HG03175 (cell line): Measurements from ENCODE around the gene ELOVL1.

Experiments used
- ATAC-seq: cut with Tn5 transposase; IDR thresholded peaks from one replicate; pipeline ENCODE4 v1.9.1; 2021; ENCODE audit warnings: mild to moderate bottlenecking, moderate library complexity; ENCODE audit not compliant: unreplicated experiment

ELOVL1 gene

DNA sequence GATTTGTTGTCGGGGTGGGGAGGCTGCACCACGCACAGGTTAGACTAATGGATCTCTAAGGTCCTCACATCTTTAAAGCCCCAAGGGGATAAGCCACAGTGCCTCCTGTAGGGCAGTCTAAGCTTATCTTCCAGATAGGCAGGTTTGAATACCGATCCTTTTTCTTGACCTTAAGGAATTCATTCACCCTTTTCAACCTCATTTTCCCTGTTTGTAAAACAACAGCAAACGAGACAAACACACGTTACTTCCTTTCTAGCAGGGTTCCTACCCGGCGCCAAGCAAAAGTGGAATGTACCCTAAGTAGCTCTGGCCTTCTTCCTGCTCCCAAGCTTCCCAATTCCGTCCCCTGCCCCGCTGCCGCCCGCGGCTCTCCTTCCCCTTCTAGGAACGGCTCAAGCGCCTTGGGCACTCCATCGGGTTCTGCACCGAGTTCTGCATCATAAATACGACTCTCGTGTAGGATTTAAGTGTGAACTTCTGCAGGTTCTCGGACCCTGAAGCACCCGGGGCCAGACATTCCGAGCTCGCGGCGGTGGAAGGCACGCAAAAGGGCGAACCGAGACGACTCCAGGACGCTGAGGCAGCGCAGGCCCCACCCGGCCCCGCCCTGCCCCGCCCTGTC is 9.6 kb downstream of the ELOVL1 start:
- no peak for ATAC-seq

DNA sequence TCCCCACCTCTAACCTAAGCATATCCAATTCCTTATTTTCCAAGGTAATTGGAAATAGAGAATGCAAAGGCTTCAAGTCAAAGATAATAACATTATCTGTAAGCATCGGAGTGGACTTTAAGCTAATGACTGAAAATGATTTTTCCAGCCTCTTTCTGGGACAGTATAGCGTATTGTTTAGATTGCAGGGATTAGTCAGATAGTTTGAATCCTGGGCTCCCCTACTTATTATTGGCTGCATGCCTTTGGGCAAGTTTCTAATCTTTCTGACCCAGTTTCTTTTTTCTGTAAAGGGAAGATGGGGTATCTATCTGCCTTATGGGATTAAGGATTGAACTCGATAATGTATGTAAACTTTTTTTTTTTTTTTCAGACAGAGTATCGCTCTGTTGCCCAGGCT is 10.6 kb downstream of the ELOVL1 start:
- no peak for ATAC-seq

DNA sequence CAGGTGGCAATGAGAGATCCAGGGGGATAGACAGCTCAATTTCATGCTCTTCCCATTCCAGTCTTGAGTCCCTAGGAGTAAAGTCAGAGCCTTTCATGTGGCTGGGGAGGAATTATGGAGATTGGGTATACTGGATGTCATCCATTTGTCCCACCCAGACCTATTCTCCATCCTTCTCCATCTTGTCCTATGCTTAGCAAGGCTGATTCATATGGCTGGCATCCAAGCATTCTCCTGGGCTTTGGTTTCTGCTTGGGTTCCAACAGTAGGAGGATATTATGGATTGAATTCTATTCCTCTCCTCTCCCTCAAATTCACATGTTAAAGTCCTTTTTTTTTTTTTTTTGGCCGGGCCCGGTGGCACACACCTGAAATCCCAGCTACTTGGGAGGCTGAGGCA is 12.9 kb downstream of the ELOVL1 start:
- ATAC-seq = no peak

DNA sequence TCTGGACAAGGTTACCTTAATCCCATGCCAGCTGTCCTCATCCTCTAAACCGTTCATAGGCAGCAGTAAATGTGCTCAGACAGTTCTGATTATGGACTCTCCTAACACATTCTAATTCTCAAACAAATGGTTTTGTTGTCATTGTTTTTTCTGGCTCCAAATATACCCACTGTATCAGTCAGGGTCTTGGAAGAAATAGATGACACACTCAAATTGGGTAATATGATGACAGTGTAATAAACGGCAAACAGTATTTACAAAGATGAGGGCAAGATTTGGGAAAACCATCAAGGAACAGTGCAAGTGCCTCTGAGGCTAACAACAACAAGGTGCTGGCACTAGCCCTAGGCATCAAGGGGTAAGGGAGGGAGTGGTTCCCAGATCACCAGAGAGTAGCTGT is 13.3 kb downstream of the ELOVL1 start:
- ATAC-seq = no peak

DNA sequence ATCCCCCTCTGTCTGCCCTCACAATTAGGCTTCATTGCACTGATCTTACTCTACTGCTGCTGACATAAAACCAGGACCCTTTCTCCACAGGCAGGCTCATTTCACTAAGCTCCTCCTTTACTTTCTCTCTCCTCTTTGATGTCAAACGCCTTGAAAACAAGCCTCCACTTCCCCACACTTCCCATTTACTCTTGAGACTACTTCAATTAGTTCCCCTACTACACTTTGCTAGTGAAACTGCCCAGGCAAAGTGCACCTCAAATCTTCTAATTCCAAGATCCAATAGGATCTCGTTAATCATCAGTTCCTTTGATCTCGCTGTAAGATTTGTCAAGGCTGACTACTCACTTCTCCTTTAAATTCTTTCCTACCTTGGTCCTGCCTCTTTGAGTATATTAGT is 14.9 kb downstream of the ELOVL1 start:
- no peak for ATAC-seq

DNA sequence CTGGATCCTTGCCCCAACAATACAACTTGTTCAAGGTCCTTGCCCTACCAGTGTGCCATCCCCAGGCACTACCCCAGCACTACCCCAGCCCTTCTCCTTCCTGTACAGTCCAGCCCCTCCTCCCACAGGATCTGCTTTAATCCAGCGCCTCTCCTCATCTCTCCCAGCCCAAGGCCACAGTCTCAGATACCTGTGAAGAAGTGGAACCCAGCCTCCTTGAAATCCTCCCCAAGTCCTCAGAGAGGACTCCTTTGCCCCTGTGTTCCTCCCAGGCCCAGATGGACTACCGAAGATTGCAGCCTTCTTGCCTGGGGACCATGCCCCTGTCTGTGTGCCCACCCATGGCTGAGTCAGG is 15.5 kb downstream of the ELOVL1 start:
- no peak for ATAC-seq

DNA sequence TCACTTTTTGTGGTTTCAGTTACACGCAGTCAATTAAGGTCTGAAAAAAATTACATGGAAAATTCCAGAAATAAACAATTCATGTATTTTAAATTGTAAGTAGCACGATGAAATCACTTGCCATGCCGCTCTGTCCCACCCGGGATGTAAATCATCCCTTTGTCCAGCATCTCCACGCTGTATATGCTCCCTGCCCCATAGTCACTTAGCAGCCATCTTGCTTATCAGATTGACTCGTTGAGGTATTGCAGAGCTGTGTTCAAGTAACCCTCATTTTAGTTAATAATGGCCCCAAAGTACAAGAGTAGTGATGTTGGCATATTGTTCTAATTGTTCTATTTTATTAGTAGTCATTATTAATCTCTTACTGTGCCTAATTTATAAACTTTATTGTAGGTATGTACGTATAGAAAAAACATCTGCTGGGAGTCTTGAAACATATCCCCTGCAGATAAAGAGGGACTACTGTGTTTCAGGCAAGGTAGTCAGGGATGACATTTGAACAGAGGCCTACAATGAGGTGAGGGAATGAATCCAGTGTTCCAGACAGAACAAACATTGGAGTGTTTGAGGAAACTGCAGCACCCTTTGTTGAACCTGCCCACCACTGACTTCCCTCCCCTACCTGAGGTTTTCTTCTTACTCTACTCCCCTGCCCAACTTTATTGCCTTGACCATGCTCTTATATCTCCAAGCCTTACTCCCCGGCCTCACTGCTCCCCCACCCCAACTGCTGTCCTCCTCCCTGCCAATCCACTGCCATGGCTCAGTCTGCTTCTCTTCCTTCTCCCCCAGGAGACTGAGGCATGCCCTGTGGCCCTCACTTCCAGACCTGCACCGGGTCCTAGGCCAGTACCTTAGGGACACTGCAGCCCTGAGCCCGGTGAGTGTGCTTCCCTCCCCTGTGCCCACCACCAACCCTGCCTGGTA is 16.1 kb downstream of the ELOVL1 start:
- ATAC-seq = no peak

DNA sequence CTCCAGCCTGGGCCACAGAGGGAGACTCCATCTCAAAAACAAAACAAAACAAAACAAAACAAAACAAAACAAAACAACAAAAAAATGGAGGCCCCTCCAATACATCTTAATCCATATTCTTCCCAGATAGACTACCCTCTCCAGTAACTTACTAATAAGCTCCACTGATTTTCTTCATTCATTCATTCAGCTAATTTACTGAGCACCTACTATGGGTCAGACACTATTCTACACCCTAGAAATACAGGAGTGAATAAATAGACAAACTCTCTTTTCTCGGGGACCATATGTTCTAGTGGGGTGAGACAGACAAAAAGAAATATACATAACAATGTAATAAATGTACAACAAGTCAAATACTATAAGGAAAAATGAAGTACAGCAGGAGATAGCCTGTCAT is 16.8 kb downstream of the ELOVL1 start:
- no peak for ATAC-seq

DNA sequence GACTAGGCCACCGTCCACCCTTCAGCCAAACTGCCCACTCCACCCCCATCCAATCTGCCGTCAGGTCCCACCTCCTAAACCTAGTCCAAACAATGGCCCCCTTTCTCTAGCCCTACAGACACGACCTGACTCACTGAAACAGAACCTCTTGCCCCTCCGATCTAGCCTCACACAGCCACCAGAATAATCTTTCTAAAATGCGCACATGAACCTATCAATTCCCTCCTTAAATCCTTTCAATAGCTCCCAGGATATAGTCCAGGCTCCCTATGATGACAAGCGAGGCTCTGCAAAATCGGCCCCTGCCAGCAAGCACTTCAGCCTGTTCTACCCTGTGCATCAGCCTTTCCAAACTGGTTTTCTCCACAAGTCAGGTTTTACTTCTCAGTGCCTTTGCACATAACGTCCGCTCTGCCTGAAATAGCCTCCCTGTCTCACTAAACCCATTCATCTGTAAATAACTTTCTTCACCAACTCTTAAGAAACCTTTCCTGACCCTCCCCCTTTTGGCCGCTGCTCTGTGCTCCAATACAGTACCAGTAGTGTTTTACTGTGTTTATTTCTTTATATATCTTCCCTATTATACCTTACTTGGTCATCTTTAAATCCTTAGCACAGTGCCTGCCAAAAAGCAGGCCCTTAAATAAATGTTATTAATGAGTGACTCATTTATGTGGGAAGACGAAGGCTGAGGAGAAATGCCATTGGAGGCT is 18.1 kb downstream of the ELOVL1 start:
- no peak for ATAC-seq

DNA sequence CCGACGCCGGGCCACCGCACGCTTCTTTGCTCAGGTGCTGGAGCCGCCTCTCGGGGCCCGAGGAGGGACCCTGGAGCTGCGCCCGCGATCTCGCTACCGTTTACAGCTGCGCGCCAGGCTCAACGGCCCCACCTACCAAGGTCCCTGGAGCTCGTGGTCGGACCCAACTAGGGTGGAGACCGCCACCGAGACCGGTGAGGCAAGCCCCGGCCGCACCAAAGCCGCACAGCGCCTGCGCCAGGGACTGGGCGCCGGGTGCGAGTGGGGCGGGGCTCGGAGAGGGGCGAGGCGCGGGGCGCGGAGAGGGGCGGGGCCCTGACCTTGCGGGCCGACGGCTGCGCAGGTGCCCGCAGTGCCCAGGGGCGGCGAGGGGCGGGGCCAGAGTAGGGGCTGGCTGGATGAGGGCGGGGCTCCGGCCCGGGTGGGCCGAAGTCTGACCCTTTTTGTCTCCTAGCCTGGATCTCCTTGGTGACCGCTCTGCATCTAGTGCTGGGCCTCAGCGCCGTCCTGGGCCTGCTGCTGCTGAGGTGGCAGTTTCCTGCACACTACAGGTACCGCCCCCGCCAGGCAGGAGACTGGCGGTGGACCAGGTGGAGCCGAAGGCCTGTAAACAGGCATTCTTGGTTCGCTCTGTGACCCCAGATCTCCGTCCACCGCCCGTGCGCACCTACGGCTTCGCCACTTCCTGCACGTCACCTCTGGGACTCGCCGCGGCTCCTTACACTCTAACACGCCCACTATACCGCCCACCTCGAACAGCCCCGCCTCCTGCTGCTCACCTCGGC is 18.8 kb downstream of the ELOVL1 start:
- no peak for ATAC-seq

DNA sequence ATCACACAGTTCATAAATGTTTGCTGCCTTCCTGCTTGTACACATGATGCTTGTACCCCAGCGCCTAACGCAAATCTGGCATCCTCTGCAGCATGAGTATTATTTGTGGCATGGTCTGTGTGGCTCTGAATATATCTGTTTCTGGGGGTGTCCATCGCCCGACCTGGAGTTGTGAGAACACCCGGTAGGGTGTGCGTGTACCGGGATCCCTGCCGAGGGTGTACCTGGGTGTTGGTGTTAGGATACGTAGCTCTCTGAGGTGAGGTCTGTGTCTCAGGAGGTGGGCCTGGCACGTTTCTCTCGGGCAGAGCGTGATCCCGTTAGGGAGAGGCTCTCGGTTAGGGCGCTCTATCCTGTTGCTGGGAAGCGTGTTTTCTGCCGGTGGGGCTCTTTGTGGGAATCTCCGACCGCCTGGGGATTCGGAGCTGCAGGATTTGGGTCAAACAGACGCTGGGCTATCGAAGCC is 19.4 kb downstream of the ELOVL1 start:
- ATAC-seq = no peak

DNA sequence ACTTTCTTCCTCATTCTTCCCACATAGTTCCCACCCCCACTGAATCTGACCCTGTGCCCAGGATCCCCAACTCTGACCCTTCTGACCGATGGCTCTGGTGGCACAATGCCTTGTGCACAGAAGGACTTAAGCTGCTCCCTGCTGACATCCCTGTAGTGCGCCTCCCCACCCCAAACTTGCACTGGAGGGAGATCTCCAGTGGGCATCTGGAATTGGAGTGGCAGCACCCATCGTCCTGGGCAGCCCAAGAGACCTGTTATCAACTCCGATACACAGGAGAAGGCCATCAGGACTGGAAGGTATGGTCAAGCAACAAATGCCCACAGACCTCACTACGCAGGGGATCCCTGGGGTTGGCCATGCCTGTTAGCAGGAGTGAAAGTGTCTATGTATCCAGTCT is 21.2 kb downstream of the ELOVL1 start:
- no peak for ATAC-seq

DNA sequence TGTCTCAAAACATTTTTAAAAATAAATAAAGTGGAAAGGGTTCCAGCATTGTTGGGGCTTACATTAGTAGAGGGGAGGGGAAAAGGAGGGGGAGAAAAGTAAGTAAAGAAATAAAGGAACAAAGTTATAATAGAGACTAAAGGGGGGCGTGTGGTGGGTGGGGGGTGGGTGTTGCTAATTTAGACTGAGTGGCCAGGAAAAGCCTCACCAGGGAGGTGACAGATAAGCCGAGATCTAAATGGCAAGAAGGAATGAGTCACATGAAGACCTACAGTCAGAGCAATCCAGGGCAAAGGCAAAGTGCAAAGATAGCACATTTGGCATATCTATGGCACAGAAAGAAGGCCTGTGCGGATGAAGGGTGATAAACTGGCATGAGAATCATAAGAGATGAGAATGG is 22.7 kb downstream of the ELOVL1 start:
- no peak for ATAC-seq

DNA sequence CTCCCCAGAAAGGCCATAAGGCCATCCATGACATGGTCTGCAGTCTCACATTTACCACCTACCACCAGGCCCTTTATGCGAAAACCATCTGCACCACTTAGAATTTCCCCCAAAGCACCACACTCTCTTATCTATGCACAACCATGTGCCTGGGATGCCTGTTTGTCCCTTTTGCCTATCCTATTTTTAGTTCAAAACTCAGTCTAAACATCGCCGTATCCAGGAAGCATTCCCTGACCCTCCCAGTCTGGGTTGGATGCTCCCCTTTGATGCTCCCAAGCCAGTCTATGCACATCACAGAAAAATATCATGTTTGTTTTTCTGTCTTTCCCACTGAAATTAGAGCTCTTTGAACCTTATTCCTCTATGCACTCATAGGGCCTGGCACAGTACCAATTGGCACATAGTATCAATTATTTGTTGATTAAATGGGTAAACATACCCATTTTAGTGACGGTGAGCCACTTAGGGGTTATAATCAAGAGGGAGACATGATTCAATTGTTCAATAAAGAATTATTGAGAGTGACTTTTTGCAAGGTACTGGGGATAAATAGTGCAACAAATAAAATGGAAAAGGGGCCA is 23.5 kb downstream of the ELOVL1 start:
- ATAC-seq = no peak

DNA sequence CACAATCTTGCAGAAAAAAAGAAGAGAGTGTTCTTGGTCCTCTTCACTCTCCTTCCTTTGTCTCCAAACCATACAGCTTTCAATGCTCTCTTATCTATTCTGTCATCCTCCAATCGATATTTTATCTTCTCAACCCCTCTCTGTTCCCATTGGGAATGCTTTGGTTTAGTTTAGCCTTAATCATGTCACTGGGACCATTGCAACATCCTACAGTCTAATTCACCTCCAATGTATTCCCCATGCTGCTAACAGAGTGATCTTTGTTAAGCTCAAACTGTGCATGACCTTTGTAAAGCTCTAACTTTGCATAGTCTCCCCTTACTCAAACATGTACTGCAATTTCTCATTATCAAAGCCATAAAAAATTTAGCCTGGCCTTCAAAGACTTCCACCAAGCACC is 27.3 kb downstream of the ELOVL1 start:
- ATAC-seq = no peak

DNA sequence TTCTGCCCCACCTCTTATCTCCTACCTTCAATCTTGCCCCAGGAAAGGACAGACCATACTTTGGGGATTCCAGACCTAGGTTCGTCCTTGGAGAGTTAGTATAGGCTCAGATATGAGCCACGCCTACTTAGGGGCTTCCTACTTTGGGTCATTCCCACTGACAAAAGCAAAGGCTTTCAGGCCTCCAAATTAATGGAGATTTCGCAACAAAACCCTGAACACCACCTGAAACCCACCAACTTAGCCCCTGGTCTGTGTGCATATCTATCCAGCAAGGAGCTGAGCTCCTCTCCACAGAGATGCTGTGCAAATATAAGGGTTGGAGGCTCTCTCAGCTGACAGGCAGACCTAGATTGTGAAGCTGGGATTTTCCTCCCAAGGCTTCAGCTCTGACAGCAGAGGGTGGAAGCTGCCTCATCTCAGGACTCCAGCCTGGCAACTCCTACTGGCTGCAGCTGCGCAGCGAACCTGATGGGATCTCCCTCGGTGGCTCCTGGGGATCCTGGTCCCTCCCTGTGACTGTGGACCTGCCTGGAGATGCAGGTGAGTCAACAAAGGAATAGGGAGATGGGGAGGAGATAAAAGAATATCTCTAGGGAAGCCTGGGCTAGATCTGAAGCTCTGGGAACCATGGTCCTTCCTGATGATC is 28.1 kb downstream of the ELOVL1 start:
- no peak for ATAC-seq

DNA sequence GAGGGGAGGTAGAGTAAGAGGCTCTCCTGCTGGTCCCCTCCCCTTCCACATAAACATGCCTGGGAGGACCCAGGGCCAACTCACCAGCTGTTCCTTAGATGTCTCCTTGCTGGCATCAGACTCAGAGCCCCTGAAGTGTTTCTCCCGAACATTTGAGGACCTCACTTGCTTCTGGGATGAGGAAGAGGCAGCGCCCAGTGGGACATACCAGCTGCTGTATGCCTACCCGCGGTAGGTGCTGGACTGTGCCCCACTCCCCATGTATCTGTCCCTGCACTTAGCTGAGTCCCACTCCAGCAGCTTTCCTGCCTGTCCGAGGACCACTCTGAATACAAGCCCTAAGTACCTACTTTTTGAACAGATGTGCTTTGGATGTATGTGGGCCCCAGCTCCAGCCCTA is 29.8 kb downstream of the ELOVL1 start:
- ATAC-seq = no peak

DNA sequence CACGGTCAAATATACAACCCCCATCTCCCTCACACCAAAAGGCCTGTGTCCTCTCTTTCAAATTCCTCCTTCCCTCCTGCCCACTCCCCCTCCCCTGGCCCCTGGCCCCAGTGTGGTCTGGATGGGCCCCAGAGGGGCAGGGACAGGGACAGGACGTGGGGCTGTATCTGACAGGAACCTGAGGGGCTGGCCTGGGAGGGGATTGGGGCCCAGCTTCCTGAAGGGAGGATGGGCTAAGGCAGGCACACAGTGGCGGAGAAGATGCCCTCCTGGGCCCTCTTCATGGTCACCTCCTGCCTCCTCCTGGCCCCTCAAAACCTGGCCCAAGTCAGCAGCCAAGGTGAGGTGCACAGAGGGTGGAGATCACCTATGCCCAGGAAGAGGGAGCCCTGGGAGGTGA is 30.2 kb downstream of the ELOVL1 start, which contains the start of gene MPL:
TSS of gene MPL (plus strand) at position 231 of the 400 bp plus-strand sequence. CDS start at position 262, 31 bp downstream.
- no peak for ATAC-seq

DNA sequence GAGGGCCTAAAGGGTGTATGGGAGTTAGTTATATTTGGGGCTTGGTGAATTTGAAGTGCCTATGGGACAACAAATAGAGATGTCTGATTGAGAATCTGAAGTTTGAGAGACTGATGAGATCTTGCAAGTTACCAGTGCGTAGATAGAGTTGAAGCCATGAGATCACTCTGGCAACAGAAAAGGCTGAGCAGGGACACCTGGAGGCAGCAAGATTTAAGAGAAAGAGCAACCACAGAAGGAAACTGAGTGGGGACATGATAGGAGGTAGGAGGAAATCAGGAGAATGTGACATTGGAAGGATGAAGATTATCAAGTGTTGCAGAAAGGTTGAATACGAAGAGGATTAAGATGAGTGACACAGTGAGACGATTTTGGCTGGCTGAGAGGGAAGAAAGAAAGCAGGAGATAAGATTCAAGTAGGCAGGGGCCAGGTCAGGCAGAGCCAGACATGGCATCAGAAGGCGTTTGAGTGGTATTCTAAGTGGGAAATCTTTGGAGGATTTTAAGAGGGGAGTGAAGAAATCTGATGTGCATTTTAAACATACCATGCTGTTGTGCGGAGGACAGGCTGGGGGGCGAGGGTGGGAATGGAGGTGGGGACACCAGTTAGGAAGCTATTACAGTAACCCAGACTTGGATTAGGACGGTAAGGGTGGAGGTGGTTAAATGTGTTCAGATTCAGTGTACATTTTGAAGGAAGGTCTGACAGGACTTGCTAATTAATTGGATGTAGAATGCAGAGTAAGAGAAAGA is 33.2 kb downstream of the ELOVL1 start:
- no peak for ATAC-seq
